SK-N-SH (cell line): Measurements from ENCODE around the gene PPRC1. TPM values are rescaled to one million over a fixed set of nuclear protein-coding genes. Genes with fewer than 3 reads are reported as not detected.

Experiments used
- CTCF ChIA-PET: fragments of 300-600, 350-600 bp; formaldehyde crosslinking; extraction: SDS; loops from one replicate; lab custom pipeline; 2021; lab: Yijun Ruan, JAX
- POLR2A ChIA-PET: fragments of 350-600 bp; sonication (Branson Sonifier 250); formaldehyde crosslinking; extraction: SDS; loops from one replicate; lab custom pipeline; 2020; ENCODE audit warnings: antibody characterized with exemption, inconsistent platforms; lab: Yijun Ruan, JAX
- DNase-seq: peaks from one replicate; pipeline ENCODE4 v3.0.0; 2012
- H2AFZ ChIP-seq: fragments of 200-600 bp; sonication (generic); 2 replicates; pipeline ENCODE4 v1.8.1; 2016; ENCODE audit warnings: antibody characterized with exemption, mild to moderate bottlenecking, low read depth
- H3F3A ChIP-seq: fragments of 200-600 bp; sonication (generic); replicated peaks from 2 replicates; pipeline ENCODE3; 2016; ENCODE audit warnings: antibody characterized with exemption, mild to moderate bottlenecking; ENCODE audit not compliant: insufficient read depth
- H3K27ac ChIP-seq, 2 experiments: fragments of 200-500 bp in 1 of 2; fragments of 200-600 bp in 1 of 2; sonication (Bioruptor generic) in 1 of 2; sonication (generic), shearing (Covaris generic) in 1 of 2; 2 replicates each; pipeline versions ENCODE4 v1.5.1 to v1.6.1; 2014 to 2016; ENCODE audit warnings: low read depth in 2 of 2, inconsistent platforms in 1 of 2, low read length in 1 of 2, mild to moderate bottlenecking in 1 of 2, mixed read lengths in 1 of 2
- H3K27me3 ChIP-seq: fragments of 200-600 bp; sonication (generic), shearing (Covaris generic); 2 replicates; pipeline ENCODE4 v1.6.1; 2016; ENCODE audit warnings: mixed run types; ENCODE audit not compliant: insufficient read depth
- H3K36me3 ChIP-seq, 2 experiments: fragments of 200-500 bp in 1 of 2; fragments of 200-600 bp in 1 of 2; sonication (Bioruptor generic) in 1 of 2; sonication (generic) in 1 of 2; replicated peaks in 1 of 2; 2 replicates each; pipeline versions ENCODE3 to v1.5.1; 2014 to 2016; ENCODE audit warnings: low read length in 1 of 2, mild to moderate bottlenecking in 1 of 2; ENCODE audit not compliant: insufficient read depth in 2 of 2, control insufficient read depth in 1 of 2
- H3K4me1 ChIP-seq, 2 experiments: fragments of 200-500 bp in 1 of 2; fragments of 200-600 bp in 1 of 2; sonication (Bioruptor generic) in 1 of 2; sonication (generic), shearing (Covaris generic) in 1 of 2; 2 replicates each; pipeline versions ENCODE4 v1.5.1 to v1.6.1; 2014 to 2016; ENCODE audit warnings: low read depth in 1 of 2, low read length in 1 of 2, mixed run types in 1 of 2; ENCODE audit not compliant: insufficient read depth in 2 of 2, control insufficient read depth in 1 of 2
- H3K4me2 ChIP-seq: fragments of 200-600 bp; sonication (generic), shearing (Covaris generic); 2 replicates; pipeline ENCODE4 v1.6.1; 2017; ENCODE audit warnings: mixed run types
- H3K4me3 ChIP-seq, 2 experiments: fragments of 200-500 bp in 1 of 2; fragments of 200-600 bp in 1 of 2; sonication (Bioruptor generic) in 1 of 2; sonication (generic), shearing (Covaris generic) in 1 of 2; 2 replicates each; pipeline versions ENCODE4 v1.5.1 to v1.8.1; 2014 to 2016; ENCODE audit warnings: low read depth in 2 of 2, inconsistent platforms in 1 of 2, low read length in 1 of 2, mild to moderate bottlenecking in 1 of 2, mixed read lengths in 1 of 2, moderate library complexity in 1 of 2
- H3K79me2 ChIP-seq: fragments of 200-600 bp; sonication (generic); 2 replicates; pipeline ENCODE4 v1.8.1; 2017; ENCODE audit warnings: mild to moderate bottlenecking; ENCODE audit not compliant: insufficient read depth
- H3K9ac ChIP-seq: fragments of 200-600 bp; sonication (generic); 2 replicates; pipeline ENCODE4 v1.6.1; 2017; ENCODE audit warnings: mixed run types
- H3K9me2 ChIP-seq: fragments of 200-600 bp; sonication (generic); 2 replicates; pipeline ENCODE4 v1.6.1; 2017; ENCODE audit warnings: mixed run types
- H3K9me3 ChIP-seq: fragments of 200-600 bp; sonication (generic); 2 replicates; pipeline ENCODE4 v1.6.1; 2017; ENCODE audit warnings: mixed run types, mild to moderate bottlenecking, moderate library complexity
- H4K20me1 ChIP-seq: fragments of 200-600 bp; sonication (generic); 2 replicates; pipeline ENCODE4 v1.6.1; 2017; ENCODE audit warnings: mild to moderate bottlenecking, mixed run types; ENCODE audit not compliant: insufficient read depth
- EZH2phosphoT487 ChIP-seq: fragments of 200-600 bp; sonication (generic); IDR thresholded peaks from 2 replicates; pipeline ENCODE4 v1.6.1; 2017; ENCODE audit warnings: low read depth, mixed run types, mild to moderate bottlenecking, antibody characterized with exemption, moderate library complexity, borderline replicate concordance
- FOSL2 ChIP-seq: IDR thresholded peaks from 2 replicates; pipeline ENCODE4 v1.4.0; 2012; ENCODE audit warnings: low read depth, mild to moderate bottlenecking, moderate library complexity, borderline replicate concordance
- FOXJ3 ChIP-seq: sonication (generic); formaldehyde crosslinking; IDR thresholded peaks from 2 replicates; pipeline ENCODE4 v1.5.1; 2020; ENCODE audit warnings: mild to moderate bottlenecking, missing genetic modification reagents
- FOXM1 ChIP-seq: IDR thresholded peaks from 2 replicates; pipeline ENCODE4 v1.4.0; 2012; ENCODE audit warnings: low read depth, mild to moderate bottlenecking
- GATA2 ChIP-seq: sonication (generic); formaldehyde crosslinking; IDR thresholded peaks from 2 replicates; pipeline ENCODE4 v1.5.0; 2020; ENCODE audit warnings: mild to moderate bottlenecking, missing genetic modification reagents
- JUND ChIP-seq: IDR thresholded peaks from 2 replicates; pipeline ENCODE4 v1.4.0; 2012
- MEF2A ChIP-seq: IDR thresholded peaks from 2 replicates; pipeline ENCODE4 v1.4.0; 2012; ENCODE audit warnings: low read depth, borderline replicate concordance
- MXI1 ChIP-seq: IDR thresholded peaks from 2 replicates; pipeline ENCODE4 v1.6.1; 2012; ENCODE audit warnings: mild to moderate bottlenecking, low read depth, low read length, improper control_type of control experiment
- NRF1 ChIP-seq: IDR thresholded peaks from 2 replicates; pipeline ENCODE4 v1.6.1; 2012; ENCODE audit warnings: low read depth, mild to moderate bottlenecking, low read length
- RCOR1 ChIP-seq: fragments of 150-350 bp; IDR thresholded peaks from 2 replicates; pipeline ENCODE4 v1.6.1; 2017; ENCODE audit warnings: antibody characterized with exemption, low read length
- REST ChIP-seq: IDR thresholded peaks from 2 replicates; pipeline ENCODE4 v1.6.1; 2012; ENCODE audit warnings: mild to moderate bottlenecking, low read depth, low read length, moderate library complexity
- SIN3A ChIP-seq: IDR thresholded peaks from 2 replicates; pipeline ENCODE4 v1.6.1; 2012; ENCODE audit warnings: low read depth, mild to moderate bottlenecking, low read length, moderate library complexity, borderline replicate concordance
- USF1 ChIP-seq: IDR thresholded peaks from 2 replicates; pipeline ENCODE4 v1.4.0; 2012; ENCODE audit warnings: low read depth, borderline replicate concordance
- ZBTB33 ChIP-seq: IDR thresholded peaks from 2 replicates; pipeline ENCODE4 v1.4.0; 2012; ENCODE audit warnings: low read depth, borderline replicate concordance
- WGBS: methylation state at CpG from one replicate; pipeline ENCODE4 v1.1.6; 2017; ENCODE audit warnings: low lambda C conversion rate; 5-methylcytosine and 5-hydroxymethylcytosine counted together
- polyA plus RNA-seq, 3 experiments: library from polyadenylated mRNA; depleted of rRNA; stranded (reverse); fragments of >200 nt; gene quantifications; 2 replicates each; pipeline ENCODE4 v1.2.3, GENCODE V29; 2012

PPRC1 gene
- polyA plus RNA-seq, 1 of the 3 experiments (the other 2 are of a cell fraction) = 23.1 TPM

DNA sequence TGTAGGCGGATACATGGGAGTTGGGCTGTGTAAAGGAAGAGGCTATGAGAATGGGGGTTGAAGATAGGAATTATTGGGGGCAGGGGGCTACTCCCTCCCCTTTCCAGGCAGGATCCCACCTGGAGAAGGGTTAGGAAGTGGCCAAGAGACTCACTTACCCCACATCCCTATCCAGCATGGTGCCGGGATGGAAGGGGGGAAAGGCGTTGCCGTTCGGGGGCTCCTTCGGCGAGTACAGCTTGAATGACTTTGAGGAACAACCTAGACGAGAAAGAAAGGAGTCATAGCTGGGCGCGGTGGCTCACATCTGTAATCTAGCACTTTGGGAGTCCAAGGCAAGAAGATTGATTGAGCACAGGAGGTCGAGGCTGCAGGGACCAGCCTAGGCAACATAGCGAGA lies 21.6 kb upstream of the PPRC1 start:
- H3K9me2 ChIP-seq = no peaks in the 10 kb centered on the region
- WGBS = 96% methylated on average over 12 of the region's 12 CpGs
- CTCF ChIA-PET = interaction anchor here (1.0 to 3.4 kb wide), 5 partner anchors 9 to 38 kb away, joined by 3 to 14 read pairs (median 3); partner anchors contain the start of gene PPRC1
- H2AFZ ChIP-seq = no peak overlapping the region
- no peak overlapping the region for H3K4me2 ChIP-seq
- H3K9ac ChIP-seq = no peak overlapping the region
- POLR2A ChIA-PET = no interaction called here
- H3K36me3 ChIP-seq = peaks cover 42 to 54% of the 10 kb centered on the region in 2 experiments
- peaks cover 18 to 24% of the 10 kb centered on the region in 2 experiments for H3K4me1 ChIP-seq
- H4K20me1 ChIP-seq = peaks cover 57% of the 10 kb centered on the region
- TF ChIP-seq MXI1 (no peak), FOXM1 (no peak), MEF2A (no peak), EZH2phosphoT487 (no peak), ZBTB33 (no peak), FOXJ3 (CRISPR knock-in tag) (no peak), SIN3A (no peak), JUND (no peak), FOSL2 (no peak), REST (no peak), RCOR1 (no peak), NRF1 (no peak), GATA2 (CRISPR knock-in tag) (no peak), USF1 (no peak)
- peaks cover 7% of the 10 kb centered on the region for H3F3A ChIP-seq
- H3K27me3 ChIP-seq = no peaks in the 10 kb centered on the region
- no peak overlapping the region for H3K27ac ChIP-seq
- DNase-seq = no peak
- no peaks in the 10 kb centered on the region for H3K9me3 ChIP-seq
- peaks cover 49% of the 10 kb centered on the region for H3K79me2 ChIP-seq
- no peak overlapping the region for H3K4me3 ChIP-seq
